HG03469 (cell line): ENCODE results near the gene DYRK2.

ENCODE experiments used
- ATAC-seq: cut with Tn5 transposase; IDR thresholded peaks from one replicate; pipeline ENCODE4 v1.9.1; 2021; ENCODE audit warnings: mild to moderate bottlenecking, moderate library complexity, moderate number of reproducible peaks; ENCODE audit not compliant: unreplicated experiment

Gene DYRK2

GRCh38 chr12:67648521-67649260 is at the start of gene DYRK2:
DYRK2 (plus strand) TSS chr12:67648745; CDS start chr12:67649134, 389 bp downstream.
- peak; percentile 30 for ATAC-seq

GRCh38 chr12:67599691-67600090 is 48.9 kb upstream of the DYRK2 start:
- no peak for ATAC-seq

- ATAC-seq, result no peak
Measured at GRCh38 chr12:67601126-67601525, 47.4 kb upstream of the DYRK2 start.

GRCh38 chr12:67609226-67609870 is 39.2 kb upstream of the DYRK2 start:
- no peak for ATAC-seq

- ATAC-seq, result no peak
Measured at GRCh38 chr12:67613040-67613439, 35.5 kb upstream of the DYRK2 start.

- no peak for ATAC-seq
Measured at GRCh38 chr12:67617629-67618028, 30.9 kb upstream of the DYRK2 start.

GRCh38 chr12:67618303-67618702 is 30.2 kb upstream of the DYRK2 start:
- ATAC-seq, result no peak

- no peak for ATAC-seq
Measured at GRCh38 chr12:67621112-67621511, 27.4 kb upstream of the DYRK2 start.

GRCh38 chr12:67621926-67622325 is 26.6 kb upstream of the DYRK2 start:
- no peak for ATAC-seq

GRCh38 chr12:67623259-67623658 is 25.3 kb upstream of the DYRK2 start:
- ATAC-seq, result no peak

GRCh38 chr12:67624355-67624754 is 24.2 kb upstream of the DYRK2 start:
- no peak for ATAC-seq

- ATAC-seq, result no peak
Measured at GRCh38 chr12:67625004-67625403, 23.5 kb upstream of the DYRK2 start.

GRCh38 chr12:67626156-67626555 is 22.4 kb upstream of the DYRK2 start:
- ATAC-seq, result no peak

- ATAC-seq, result peak; percentile 98
Measured at GRCh38 chr12:67630373-67631088, 18.0 kb upstream of the DYRK2 start.

GRCh38 chr12:67632005-67632404 is 16.5 kb upstream of the DYRK2 start:
- no peak for ATAC-seq

GRCh38 chr12:67633024-67633610 is 15.4 kb upstream of the DYRK2 start:
- no peak for ATAC-seq

GRCh38 chr12:67633708-67634107 is 14.8 kb upstream of the DYRK2 start:
- no peak for ATAC-seq

GRCh38 chr12:67634303-67634761 is 14.2 kb upstream of the DYRK2 start:
- no peak for ATAC-seq

GRCh38 chr12:67637718-67638117 is 10.8 kb upstream of the DYRK2 start:
- ATAC-seq, result no peak

GRCh38 chr12:67638694-67639093 is 9.9 kb upstream of the DYRK2 start:
- ATAC-seq, result no peak

- no peak for ATAC-seq
Measured at GRCh38 chr12:67640863-67641262, 7.7 kb upstream of the DYRK2 start.
